Measurements from ENCODE around the gene PCCA.

The PCCA gene

GRCh38 chr13:100347968-100348367, 259.1 kb downstream of the PCCA start:
- peaks cover 3 to 12% of the 10 kb centered on the region in 2 experiments for H3K36me3 ChIP-seq (ENCODE audit: control insufficient read depth in 1 of 2, insufficient read depth in 2 of 2, low read depth in 1 of 2, low read length in 2 of 2)
- H3K23ac ChIP-seq (ENCODE audit: low read length in 2 of 2): no peak overlapping the region
- H3K4me1 ChIP-seq (ENCODE audit: control insufficient read depth, insufficient read depth, low read depth, low read length): no peaks in the 10 kb centered on the region
- no peak overlapping the region for H3K4ac ChIP-seq (ENCODE audit: low read depth in 1 of 2, low read length in 2 of 2)
- H2BK120ac ChIP-seq (ENCODE audit: low read depth, low read length): no peak overlapping the region
- H2BK5ac ChIP-seq (ENCODE audit: low read depth, low read length, poor library complexity, severe bottlenecking): no peak overlapping the region
- H3K9ac ChIP-seq (ENCODE audit: low read length): no peak overlapping the region
- DNase-seq: no peak
- H3K14ac ChIP-seq (ENCODE audit: low read length in 2 of 2): no peak overlapping the region
- peaks cover 3% of the 10 kb centered on the region for H3K79me1 ChIP-seq (replicated peaks; ENCODE audit: low read length, poor library complexity, severe bottlenecking)
- H3K9me3 ChIP-seq (ENCODE audit: control insufficient read depth, low read length): peaks cover 16% of the 10 kb centered on the region
- H3K27ac ChIP-seq (ENCODE audit: low read length, poor library complexity, severe bottlenecking): no peak overlapping the region
- H2AK5ac ChIP-seq (ENCODE audit: low read length, severe bottlenecking): no peak overlapping the region
- H4K8ac ChIP-seq (ENCODE audit: low read length): no peak overlapping the region
- WGBS: 92% methylated on average over 3 of the region's 3 CpGs
- H2BK12ac ChIP-seq (ENCODE audit: low read length in 2 of 2): no peak overlapping the region
- H2BK15ac ChIP-seq (ENCODE audit: low read depth, poor library complexity, severe bottlenecking): no peak overlapping the region
- H2AFZ ChIP-seq (ENCODE audit: low read depth, low read length): no peak overlapping the region
- H3K4me3 ChIP-seq (ENCODE audit: insufficient read depth in 1 of 2, low read depth in 1 of 2, low read length in 2 of 2): no peak overlapping the region
- no peak overlapping the region for H3K4me2 ChIP-seq (ENCODE audit: low read length, poor library complexity, severe bottlenecking)
- no peak overlapping the region for H4K91ac ChIP-seq (ENCODE audit: low read length)
- no peak overlapping the region for H3K18ac ChIP-seq (ENCODE audit: low read depth in 1 of 2, low read length in 2 of 2)
- H3K27me3 ChIP-seq (ENCODE audit: control insufficient read depth in 1 of 2, insufficient read depth in 1 of 2, low read length in 2 of 2): no peaks in the 10 kb centered on the region

DNA sequence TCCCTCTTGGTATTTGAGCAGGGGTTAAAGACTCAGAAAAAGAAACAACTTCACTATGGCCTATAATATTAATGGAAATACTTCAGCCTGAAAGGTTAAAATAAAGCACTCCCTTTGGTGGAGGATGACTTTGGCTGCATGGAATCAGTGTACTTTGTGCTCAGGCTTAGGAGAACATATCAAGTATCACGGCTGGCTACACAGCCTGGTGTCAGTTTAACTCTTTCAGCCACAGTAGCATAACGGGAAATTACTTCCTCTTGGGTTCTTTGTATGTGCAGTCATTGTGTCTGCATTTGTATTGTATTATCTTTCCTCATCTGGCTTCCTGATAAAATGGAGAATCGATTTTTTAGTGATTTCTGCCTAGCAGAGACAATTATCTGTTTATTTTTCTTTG, 260.7 kb downstream of the PCCA start:
- no peak overlapping the region for H3K4me2 ChIP-seq (ENCODE audit: low read length, poor library complexity, severe bottlenecking)
- no peak overlapping the region for H3K14ac ChIP-seq (ENCODE audit: low read length in 2 of 2)
- no peak overlapping the region for H2AK5ac ChIP-seq (ENCODE audit: low read length, severe bottlenecking)
- no peak overlapping the region for H2BK120ac ChIP-seq (ENCODE audit: low read depth, low read length)
- no peak overlapping the region for H3K23ac ChIP-seq (ENCODE audit: low read length in 2 of 2)
- H3K18ac ChIP-seq (ENCODE audit: low read depth in 1 of 2, low read length in 2 of 2): no peak overlapping the region
- no peak overlapping the region for H3K27ac ChIP-seq (ENCODE audit: low read length, poor library complexity, severe bottlenecking)
- no peak for DNase-seq
- no peak overlapping the region for H2BK15ac ChIP-seq (ENCODE audit: low read depth, poor library complexity, severe bottlenecking)
- H2BK5ac ChIP-seq (ENCODE audit: low read depth, low read length, poor library complexity, severe bottlenecking): no peak overlapping the region
- no peak overlapping the region for H3K4me3 ChIP-seq (ENCODE audit: insufficient read depth in 1 of 2, low read depth in 1 of 2, low read length in 2 of 2)
- H3K9ac ChIP-seq (ENCODE audit: low read length): no peak overlapping the region
- H3K9me3 ChIP-seq (ENCODE audit: control insufficient read depth, low read length): peaks cover 15% of the 10 kb centered on the region
- peaks cover 0 to 4% of the 10 kb centered on the region in 2 experiments for H3K36me3 ChIP-seq (ENCODE audit: control insufficient read depth in 1 of 2, insufficient read depth in 2 of 2, low read depth in 1 of 2, low read length in 2 of 2)
- H4K91ac ChIP-seq (ENCODE audit: low read length): no peak overlapping the region
- no peak overlapping the region for H2BK12ac ChIP-seq (ENCODE audit: low read length in 2 of 2)
- H3K79me1 ChIP-seq (replicated peaks; ENCODE audit: low read length, poor library complexity, severe bottlenecking): peaks cover 3% of the 10 kb centered on the region
- no peak overlapping the region for H2AFZ ChIP-seq (ENCODE audit: low read depth, low read length)
- no peak overlapping the region for H3K4ac ChIP-seq (ENCODE audit: low read depth in 1 of 2, low read length in 2 of 2)
- no peak overlapping the region for H4K8ac ChIP-seq (ENCODE audit: low read length)
- no peaks in the 10 kb centered on the region for H3K27me3 ChIP-seq (ENCODE audit: control insufficient read depth in 1 of 2, insufficient read depth in 1 of 2, low read length in 2 of 2)
- H3K4me1 ChIP-seq (ENCODE audit: control insufficient read depth, insufficient read depth, low read depth, low read length): no peaks in the 10 kb centered on the region
- 82% methylated on average over 2 of the region's 3 CpGs for WGBS

- H3K36me3 ChIP-seq (ENCODE audit: control insufficient read depth in 1 of 2, insufficient read depth in 2 of 2, low read depth in 1 of 2, low read length in 2 of 2): no peaks in the 10 kb centered on the region
- no peak overlapping the region for H2BK15ac ChIP-seq (ENCODE audit: low read depth, poor library complexity, severe bottlenecking)
- no peak overlapping the region for H2AK5ac ChIP-seq (ENCODE audit: low read length, severe bottlenecking)
Measured at GRCh38 chr13:100350601-100351000, 261.7 kb downstream of the PCCA start.

GRCh38 chr13:100356426-100356825, 267.5 kb downstream of the PCCA start:
- Histone ChIP-seq H3K79me1 (replicated peaks; ENCODE audit: low read length, poor library complexity, severe bottlenecking) (peaks cover 2% of the 10 kb centered on the region), H3K9me3 (ENCODE audit: control insufficient read depth, low read length) (no peaks in the 10 kb centered on the region), H3K27me3 (ENCODE audit: control insufficient read depth in 1 of 2, insufficient read depth in 1 of 2, low read length in 2 of 2) (no peaks in the 10 kb centered on the region), H3K9ac (ENCODE audit: low read length) (no peak overlapping the region), H2BK120ac (ENCODE audit: low read depth, low read length) (no peak overlapping the region), H3K18ac (ENCODE audit: low read depth in 1 of 2, low read length in 2 of 2) (no peak overlapping the region), H3K4me3 (ENCODE audit: insufficient read depth in 1 of 2, low read depth in 1 of 2, low read length in 2 of 2) (peak overlapping the region in 1 of 2 experiments; percentile 14), H2BK5ac (ENCODE audit: low read depth, low read length, poor library complexity, severe bottlenecking) (no peak overlapping the region), H3K36me3 (ENCODE audit: control insufficient read depth in 1 of 2, insufficient read depth in 2 of 2, low read depth in 1 of 2, low read length in 2 of 2) (peaks cover 0 to 5% of the 10 kb centered on the region in 2 experiments), H3K14ac (ENCODE audit: low read length in 2 of 2) (no peak overlapping the region), H2AFZ (ENCODE audit: low read depth, low read length) (no peak overlapping the region), H3K4me2 (ENCODE audit: low read length, poor library complexity, severe bottlenecking) (no peak overlapping the region), H2AK5ac (ENCODE audit: low read length, severe bottlenecking) (no peak overlapping the region), H3K4me1 (ENCODE audit: control insufficient read depth, insufficient read depth, low read depth, low read length) (no peaks in the 10 kb centered on the region), H3K4ac (ENCODE audit: low read depth in 1 of 2, low read length in 2 of 2) (no peak overlapping the region), H3K23ac (ENCODE audit: low read length in 2 of 2) (no peak overlapping the region), H4K8ac (ENCODE audit: low read length) (no peak overlapping the region), H2BK12ac (ENCODE audit: low read length in 2 of 2) (no peak overlapping the region), H4K91ac (ENCODE audit: low read length) (no peak overlapping the region), H2BK15ac (ENCODE audit: low read depth, poor library complexity, severe bottlenecking) (no peak overlapping the region), H3K27ac (ENCODE audit: low read length, poor library complexity, severe bottlenecking) (no peak overlapping the region)
- DNase-seq: peak; percentile 36
- no CpG with 5 or more reads among the region's 1 CpG for WGBS

More at GRCh38 chr13:100350601-100351000, 261.7 kb downstream of the PCCA start:
- peaks cover 7% of the 10 kb centered on the region for H3K9me3 ChIP-seq (ENCODE audit: control insufficient read depth, low read length)
- H3K4me2 ChIP-seq (ENCODE audit: low read length, poor library complexity, severe bottlenecking): no peak overlapping the region
- no peak overlapping the region for H3K14ac ChIP-seq (ENCODE audit: low read length in 2 of 2)
- no peaks in the 10 kb centered on the region for H3K4me1 ChIP-seq (ENCODE audit: control insufficient read depth, insufficient read depth, low read depth, low read length)
- H2BK120ac ChIP-seq (ENCODE audit: low read depth, low read length): no peak overlapping the region
- no peaks in the 10 kb centered on the region for H3K27me3 ChIP-seq (ENCODE audit: control insufficient read depth in 1 of 2, insufficient read depth in 1 of 2, low read length in 2 of 2)
- no peak for DNase-seq
- no peak overlapping the region for H2AFZ ChIP-seq (ENCODE audit: low read depth, low read length)
- H3K18ac ChIP-seq (ENCODE audit: low read depth in 1 of 2, low read length in 2 of 2): no peak overlapping the region
- H2BK5ac ChIP-seq (ENCODE audit: low read depth, low read length, poor library complexity, severe bottlenecking): no peak overlapping the region
- no peak overlapping the region for H4K91ac ChIP-seq (ENCODE audit: low read length)
- no peak overlapping the region for H2BK12ac ChIP-seq (ENCODE audit: low read length in 2 of 2)
- peaks cover under 1% of the 10 kb centered on the region for H3K79me1 ChIP-seq (replicated peaks; ENCODE audit: low read length, poor library complexity, severe bottlenecking)
- H3K4me3 ChIP-seq (ENCODE audit: insufficient read depth in 1 of 2, low read depth in 1 of 2, low read length in 2 of 2): no peak overlapping the region
- H3K9ac ChIP-seq (ENCODE audit: low read length): no peak overlapping the region
- no peak overlapping the region for H3K4ac ChIP-seq (ENCODE audit: low read depth in 1 of 2, low read length in 2 of 2)
- H3K27ac ChIP-seq (ENCODE audit: low read length, poor library complexity, severe bottlenecking): no peak overlapping the region
- H3K23ac ChIP-seq (ENCODE audit: low read length in 2 of 2): no peak overlapping the region
- H4K8ac ChIP-seq (ENCODE audit: low read length): no peak overlapping the region

Measured in mesenchymal stem cell (in vitro differentiated cells and primary cell).